HG03064 (cell line): ENCODE data around the gene CYS1.

Source experiments
- ATAC-seq: cut with Tn5 transposase; IDR thresholded peaks from one replicate; pipeline ENCODE4 v1.9.1; 2021; ENCODE audit warnings: low read depth; ENCODE audit not compliant: unreplicated experiment

CYS1 gene

DNA sequence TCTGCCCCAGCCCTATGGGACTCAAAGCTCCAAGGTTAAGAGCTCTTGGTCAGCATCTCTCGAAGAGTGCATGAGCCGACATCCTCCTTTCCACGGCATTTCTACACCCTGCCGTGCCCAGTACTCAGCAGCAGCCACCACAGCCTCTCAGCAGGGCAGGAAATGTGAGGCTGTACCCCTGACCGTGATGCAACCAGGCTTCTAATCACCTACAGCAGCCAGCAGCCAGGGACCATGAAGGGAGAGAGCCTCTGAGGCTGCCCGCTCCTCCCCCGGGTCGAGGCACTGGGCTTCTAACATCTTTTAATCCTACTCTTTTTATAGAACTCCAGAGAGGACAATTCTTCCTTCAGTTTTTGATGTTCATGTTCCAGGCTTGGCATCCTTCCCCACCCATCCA, 6.5 kb downstream of the CYS1 start:
- no peak for ATAC-seq

DNA sequence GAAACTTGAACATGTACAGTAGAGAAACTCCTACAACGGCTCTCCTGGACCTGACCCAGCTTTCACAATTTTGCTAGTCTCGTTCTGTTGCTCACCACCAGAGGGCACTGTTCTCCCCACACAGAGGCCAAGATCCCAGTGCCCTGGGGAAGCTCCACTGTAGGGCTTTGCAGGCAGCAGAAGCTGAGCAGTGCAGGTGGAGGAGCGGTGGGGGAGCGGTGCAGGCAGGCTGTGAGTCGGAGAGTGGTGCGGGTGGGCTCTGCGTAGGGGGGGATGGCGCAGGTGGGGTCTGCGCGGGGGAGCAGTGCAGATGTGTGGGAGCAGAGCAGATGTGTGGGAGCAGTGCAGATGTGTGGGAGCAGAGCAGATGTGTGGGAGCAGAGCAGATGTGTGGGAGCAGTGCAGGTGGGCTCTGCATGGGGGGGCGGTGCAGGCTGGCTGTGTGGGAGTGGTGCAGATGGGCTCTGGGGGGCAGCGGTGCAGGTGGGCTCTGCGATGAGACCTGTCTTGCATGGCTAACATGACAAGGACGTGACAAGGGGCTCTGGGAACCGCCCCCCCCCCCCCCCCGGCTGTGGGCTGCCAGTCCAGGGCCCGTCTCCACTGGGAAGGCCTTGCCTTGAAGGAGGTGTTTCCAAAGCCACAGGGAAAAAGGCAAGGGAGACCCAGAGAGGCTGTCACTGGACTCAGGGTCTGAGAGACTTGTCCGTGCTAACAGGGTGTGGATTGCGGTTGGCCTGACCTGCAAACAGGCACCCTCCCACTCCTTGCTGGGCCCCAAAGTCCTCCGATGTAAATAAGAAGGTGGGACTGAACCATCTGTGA, 7.3 kb downstream of the CYS1 start:
- ATAC-seq = peak; percentile 77

DNA sequence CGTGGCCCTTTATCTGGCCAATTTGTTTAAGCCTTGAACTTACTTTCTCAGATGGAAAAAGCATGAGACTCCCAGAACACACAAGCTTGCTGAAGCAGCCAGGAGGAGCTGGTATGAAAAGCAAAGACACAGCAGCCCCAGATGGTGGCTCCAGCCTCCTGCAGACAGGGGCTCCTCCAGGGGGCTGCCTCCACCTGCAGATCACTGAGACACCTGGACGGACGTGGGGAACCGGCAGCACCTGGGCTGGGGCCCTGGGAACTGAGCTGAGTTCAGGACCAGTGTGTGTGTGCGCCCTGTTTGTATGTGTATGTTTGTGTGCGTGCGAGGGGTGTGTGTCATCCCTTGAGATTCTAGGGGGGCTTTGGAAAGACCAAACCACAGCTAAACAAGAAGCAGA, 8.6 kb downstream of the CYS1 start:
- ATAC-seq = no peak

DNA sequence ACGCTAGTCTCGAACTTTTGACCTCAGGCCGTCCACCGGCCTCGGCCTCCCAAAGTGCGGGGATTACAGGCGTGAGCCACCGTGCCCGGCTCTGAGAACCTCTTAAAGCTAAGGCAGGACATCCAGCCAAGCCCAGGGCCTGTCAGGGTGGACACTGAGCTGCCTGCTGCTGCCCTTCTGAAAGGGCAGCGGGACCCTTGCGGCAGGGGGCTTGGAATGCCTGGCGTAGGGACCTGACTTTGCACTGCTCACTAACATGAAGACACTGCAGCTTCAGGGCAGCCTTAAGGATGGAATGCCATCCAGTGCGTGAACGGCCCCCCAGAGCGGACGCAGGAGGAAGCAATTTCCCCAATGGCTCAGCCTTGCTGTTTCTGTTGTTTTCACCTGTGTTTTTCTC, 9.0 kb downstream of the CYS1 start:
- ATAC-seq = no peak

DNA sequence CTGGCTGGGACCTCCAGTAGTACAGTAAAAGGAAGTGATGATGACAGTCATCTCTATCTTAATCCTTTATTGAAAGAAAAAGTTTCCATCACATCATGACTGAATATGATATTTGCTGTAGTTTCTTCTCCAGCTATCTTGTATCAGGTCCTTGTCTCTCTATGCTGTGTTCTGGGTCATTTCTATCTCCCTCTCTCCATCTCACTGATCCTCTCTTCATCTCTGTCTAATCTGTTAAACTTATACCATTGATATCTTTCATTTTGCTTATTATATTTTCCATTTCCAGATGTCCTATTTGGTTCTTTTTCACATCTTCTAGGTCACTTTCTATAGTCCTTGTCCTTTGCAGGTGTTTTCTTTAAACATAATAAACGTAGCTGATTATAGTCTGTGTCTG, 12.3 kb downstream of the CYS1 start:
- ATAC-seq = no peak

DNA sequence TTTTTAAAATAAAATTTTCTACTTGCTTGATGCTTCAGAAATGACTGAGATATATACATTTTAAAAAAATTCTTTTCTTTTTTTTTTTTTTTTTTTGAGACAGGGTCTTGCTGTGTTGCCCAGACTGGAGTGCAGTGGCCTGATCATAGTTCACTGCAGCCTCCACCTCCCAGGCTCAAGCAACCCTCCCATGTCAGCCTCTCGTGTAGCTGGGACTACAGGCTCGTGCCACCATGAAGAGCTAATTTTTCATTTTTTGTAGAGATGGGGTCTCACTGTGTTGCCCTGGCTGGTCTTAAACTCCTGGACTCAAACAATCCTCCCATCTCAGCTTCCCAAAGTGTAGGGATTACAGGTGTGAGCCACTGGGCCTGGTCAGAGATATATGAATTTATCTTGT, 12.9 kb downstream of the CYS1 start:
- no peak for ATAC-seq

DNA sequence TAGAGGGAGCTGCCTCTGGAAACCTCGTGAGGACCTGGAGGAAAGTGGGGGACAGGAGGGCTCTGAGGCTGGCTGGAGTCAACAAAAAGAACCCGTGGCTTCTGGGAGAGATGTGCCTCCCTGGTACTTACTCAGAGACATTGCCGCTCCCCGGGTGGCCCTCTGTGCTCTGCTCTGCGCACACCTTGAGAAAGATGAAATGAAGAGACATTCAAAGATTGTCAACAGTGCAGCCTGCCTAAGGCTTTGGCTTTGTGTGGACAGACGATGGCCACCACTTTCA, 14.5 kb downstream of the CYS1 start:
- no peak for ATAC-seq

- no peak for ATAC-seq
These were observed 15.1 kb downstream of the CYS1 start for GRCh38 chr2:10064932-10065772.

DNA sequence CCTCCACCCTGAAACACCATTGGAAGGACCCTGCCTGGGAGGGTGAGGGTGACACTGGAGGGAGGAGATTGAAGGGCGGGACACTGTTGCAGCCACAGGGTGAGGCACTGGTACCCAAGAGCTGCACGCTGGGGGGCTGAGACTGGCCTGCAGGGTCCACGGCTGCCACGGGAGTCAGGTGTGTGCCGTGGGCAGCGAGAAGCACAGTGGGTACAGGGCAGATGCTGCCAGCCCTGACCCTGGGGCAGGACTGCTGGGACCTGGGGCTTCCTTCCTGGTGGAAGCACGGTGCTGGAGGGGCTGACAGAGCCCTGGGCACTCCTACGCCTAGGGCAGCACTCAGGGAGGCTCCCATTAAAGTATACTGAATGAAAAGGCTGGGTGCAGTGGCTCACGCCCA, 16.6 kb downstream of the CYS1 start:
- no peak for ATAC-seq

GRCh38 chr2:10062931-10063365, 17.3 kb downstream of the CYS1 start:
- ATAC-seq = no peak

- no peak for ATAC-seq
These were observed 18.8 kb downstream of the CYS1 start for GRCh38 chr2:10061221-10061925.

DNA sequence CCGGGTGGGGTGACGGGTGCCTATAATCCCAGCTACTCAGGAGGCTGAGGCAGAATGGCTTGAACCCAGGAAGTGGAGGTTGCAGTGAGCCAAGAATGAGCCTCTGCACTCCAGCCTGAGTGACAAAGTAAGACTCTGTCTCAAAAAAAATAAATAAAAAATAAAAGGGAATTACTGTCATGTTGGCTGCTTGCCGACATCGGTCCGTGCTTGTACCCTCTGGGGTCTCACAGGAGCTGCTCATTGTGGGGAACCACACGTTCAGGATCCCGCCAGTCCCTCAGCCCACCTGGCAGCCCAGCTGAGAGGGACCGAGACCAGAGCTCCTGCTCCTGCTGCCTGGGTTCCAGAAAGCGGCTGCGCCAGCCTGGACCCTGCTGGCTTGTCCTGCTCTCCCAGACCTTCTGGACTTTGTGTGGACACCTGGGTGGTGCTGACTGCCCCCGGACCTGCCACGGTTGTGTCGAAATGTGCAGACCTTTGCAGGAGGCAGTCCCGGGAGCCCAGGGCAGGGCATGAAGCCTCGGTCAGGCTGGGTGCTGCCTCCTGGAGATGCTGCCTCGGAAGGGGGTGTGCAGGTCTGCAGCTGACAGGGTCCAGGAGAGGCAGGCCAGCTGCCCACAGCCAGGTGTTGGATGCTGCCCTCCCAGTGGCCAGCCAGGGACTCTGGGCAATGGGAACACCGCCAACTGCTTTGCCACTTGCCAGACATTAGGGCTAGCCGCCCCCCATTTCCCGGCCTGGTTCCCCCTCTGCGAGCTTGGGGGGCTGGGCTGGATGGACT, 20.5 kb downstream of the CYS1 start:
- no peak for ATAC-seq

DNA sequence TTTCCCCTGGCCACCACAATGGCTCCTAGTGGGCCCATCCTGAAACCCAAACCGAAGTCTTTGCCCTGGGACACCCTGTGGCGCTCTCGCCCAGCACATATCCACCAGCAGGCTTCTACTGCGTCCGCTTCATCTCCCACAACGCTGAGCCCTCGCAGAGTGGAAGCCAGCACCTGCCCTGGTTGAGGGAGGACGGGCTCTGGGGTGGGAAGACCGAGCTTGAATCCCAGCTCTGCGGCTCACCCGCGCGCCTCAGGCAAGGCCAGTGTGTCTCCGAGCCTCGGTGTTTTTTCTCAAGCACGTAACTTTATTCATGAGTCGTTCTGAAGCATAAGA, 21.2 kb downstream of the CYS1 start:
- ATAC-seq = no peak

- ATAC-seq = no peak
These were observed 21.8 kb downstream of the CYS1 start for GRCh38 chr2:10058251-10059015.

DNA sequence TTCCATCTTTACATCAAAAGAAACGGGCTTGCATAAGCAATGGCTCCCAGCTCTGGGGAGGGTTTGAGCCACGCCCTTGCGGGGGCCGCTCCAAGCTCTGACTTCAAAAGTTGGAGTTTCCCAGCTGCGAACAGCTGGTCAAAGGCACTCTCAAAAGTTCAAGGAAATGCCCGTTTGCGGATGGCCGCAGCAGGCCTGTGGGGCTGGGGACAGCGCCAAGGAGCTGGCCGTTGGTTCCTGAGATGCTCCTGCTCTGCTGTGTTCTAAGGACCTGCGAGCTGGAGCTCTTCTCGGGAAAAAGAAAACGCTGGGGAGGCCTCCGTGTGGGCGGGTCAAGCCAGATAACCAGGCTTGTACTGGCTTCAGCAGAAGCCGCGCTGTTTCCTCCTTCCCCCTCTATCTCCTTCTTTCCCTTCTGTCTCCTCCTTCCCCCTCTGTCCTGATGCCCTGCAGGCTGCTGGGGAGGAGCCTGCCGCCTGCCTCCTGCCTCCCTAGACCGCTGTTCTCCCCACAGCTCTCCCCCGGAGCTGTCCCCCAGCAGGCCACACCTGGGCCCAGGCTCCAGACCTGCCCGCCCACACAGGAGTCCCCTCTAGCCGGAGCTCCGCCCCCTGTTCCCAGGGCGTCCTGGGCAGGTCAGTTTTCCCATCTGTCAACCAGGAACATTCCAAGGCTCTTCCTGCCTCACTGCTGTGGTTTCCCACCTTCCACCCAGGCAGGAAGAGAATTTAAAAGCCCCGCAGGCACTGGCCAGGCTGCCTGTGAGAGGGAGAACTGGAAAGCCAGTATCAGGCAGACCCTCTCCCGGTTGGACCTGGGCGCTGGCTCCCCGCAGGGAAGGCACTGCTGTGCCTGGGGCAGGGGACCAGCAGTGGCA, 22.7 kb downstream of the CYS1 start:
- no peak for ATAC-seq

DNA sequence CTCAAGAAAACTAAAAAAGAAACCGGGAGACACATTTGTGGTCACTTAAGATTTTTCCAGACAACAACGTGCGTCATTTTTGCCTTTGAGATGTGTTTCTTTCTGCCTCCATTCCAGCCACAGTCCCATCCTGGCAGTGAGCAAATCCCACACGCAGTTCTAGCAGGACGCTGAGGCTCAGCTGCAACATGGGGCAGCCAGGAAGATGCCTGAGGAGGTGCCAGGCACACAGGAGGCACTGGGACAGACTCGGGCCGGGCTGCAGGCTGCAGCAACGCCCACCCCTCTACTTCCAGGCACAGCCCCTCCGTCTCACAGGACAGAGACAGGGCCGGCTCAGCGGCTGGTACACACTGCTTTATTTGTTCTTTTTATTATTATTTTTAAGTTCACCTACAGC, 23.8 kb downstream of the CYS1 start:
- no peak for ATAC-seq

DNA sequence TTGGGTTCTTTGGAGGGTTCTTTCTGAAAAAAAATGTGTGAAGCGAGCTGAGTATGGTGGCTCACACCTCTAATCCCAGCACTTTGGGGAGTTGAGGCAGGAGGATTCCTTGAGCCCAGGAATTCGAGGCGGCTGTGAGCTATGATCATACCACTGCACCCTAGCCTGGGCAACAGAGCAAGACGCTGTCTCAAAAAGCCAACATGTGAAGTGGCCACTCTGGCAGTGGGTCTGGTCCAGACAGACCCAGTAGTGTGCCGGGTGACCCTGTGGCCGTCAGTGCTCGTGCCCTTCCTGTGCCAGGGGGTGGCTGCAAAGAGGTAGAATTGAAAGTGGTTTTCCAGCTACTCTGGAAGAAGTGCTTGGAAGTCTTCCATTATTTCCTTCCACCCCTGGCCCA, 25.2 kb downstream of the CYS1 start:
- no peak for ATAC-seq

DNA sequence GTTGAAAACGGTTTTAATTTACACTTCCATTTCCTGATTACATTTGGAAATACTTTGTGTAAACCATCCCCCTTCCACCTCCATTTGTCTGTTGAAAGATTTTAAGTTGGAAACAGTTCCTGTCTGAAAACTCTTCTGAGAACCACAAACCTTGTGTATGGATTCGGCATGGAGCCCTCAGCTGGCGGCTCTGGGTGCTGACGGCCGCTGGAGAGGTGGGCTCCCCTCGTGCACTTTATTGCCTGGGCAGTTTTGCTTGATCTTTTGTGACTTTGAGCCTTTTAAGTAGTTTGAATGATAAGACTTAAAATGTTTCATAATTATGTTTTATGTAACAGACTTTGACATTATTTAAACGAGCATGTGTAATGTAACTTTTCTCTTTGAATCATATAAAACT, 25.8 kb downstream of the CYS1 start:
- ATAC-seq = no peak

DNA sequence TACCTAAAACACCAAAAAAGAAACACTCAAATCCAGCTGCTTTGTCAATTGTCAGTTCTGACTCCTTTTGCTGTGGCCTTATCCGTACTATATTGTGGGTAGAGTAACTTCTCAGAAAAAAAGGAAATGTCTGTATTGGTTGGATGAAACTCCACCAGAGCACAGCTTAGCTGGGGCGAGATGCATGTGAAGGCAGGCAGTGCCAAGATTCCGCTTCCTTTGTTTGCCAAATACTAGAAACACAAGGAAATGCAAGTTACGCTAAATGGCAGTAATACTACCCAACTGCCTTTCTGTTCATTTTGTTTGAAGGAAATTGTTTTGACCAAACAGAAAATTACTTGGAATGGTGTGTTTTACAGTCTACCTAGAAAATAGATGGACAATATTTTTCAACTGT, 26.9 kb downstream of the CYS1 start:
- no peak for ATAC-seq
